ENCODE results near the gene TREX2.
"Not testable (repeated sequence)": the region's sequence is repeated elsewhere in the genome, so short reads cannot be mapped to it uniquely, and the experiment has no call there.

DNA sequence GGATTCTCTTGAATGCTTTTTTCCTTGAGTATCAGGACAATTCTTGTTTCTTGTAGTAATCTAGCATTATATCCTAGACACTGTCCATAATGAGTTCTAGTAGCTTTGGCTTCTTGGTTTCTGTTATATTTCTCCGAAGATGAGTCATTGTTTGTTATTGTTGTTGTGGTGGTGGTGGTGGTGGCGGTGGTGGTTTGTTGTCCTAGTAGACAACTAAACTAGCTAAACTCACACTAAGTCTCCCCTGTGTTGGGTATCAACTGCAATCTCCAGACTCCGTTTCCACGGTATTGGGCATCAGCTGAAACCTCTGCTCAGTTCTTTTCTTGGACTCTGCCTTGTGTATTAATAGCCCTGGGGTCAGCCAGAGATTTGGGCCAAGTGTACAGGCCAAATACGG lies 41.5 kb downstream of the TREX2 start:
- TF ChIP-seq TCF12 (IDR thresholded peaks at IDR 0.05; ENCODE audit: low read depth, low read length); CTCF (IDR thresholded peaks at IDR 0.05; ENCODE audit: control extremely low read depth in 1 of 3, insufficient read depth in 1 of 3, low read depth in 1 of 3, low read length in 3 of 3): not testable (repeated sequence)

Data from H1 (cell line).